Ovary (tissue), 9 donors: ENCODE measurements around the gene CNN3. TPM values are rescaled to one million over a fixed set of nuclear protein-coding genes. Genes with fewer than 3 reads are reported as not detected.

Experiments
- DNase-seq, 5 donors: peaks; one replicate each; pipeline ENCODE4 v3.0.0-alpha.2; 2019 to 2020
- H3K27ac ChIP-seq, 2 donors: fragments of 200-600 bp; one replicate each; pipeline versions ENCODE4 v1.5.1 to v1.8.0; 2019 to 2022
- H3K27me3 ChIP-seq: fragments of 200-600 bp; one replicate; pipeline ENCODE4 v1.8.0; 2022
- H3K36me3 ChIP-seq: fragments of 200-600 bp; sonication (generic); one replicate; pipeline ENCODE4 v1.5.1; 2019
- H3K4me1 ChIP-seq: one replicate; pipeline ENCODE4 v1.8.1; 2013; ENCODE audit warnings: mild to moderate bottlenecking, moderate library complexity; ENCODE audit not compliant: insufficient read depth
- H3K4me3 ChIP-seq: fragments of 200-600 bp; sonication (generic); one replicate; pipeline ENCODE4 v1.5.1; 2017
- H3K9me3 ChIP-seq, 2 donors: fragments of 200-600 bp in 1 of 2; sonication (generic) in 1 of 2; one replicate each; pipeline versions ENCODE4 v1.5.1 to v1.8.1; 2013 to 2019; ENCODE audit warnings: mild to moderate bottlenecking in 1 of 2, moderate library complexity in 1 of 2
- EP300 ChIP-seq: sonication (generic); formaldehyde crosslinking; IDR thresholded peaks from one replicate; pipeline ENCODE4 v1.6.1; 2017; ENCODE audit warnings: antibody characterized with exemption
- POLR2A ChIP-seq: fragments of 450-650 bp; IDR thresholded peaks from one replicate; pipeline ENCODE4 v1.6.1; 2017; ENCODE audit warnings: antibody characterized with exemption, mild to moderate bottlenecking, moderate library complexity
- WGBS, 3 donors: extraction: QIAGEN DNeasy Blood & Tissue Kit in 1 of 3; methylation state at CpG; one replicate each; pipeline versions ENCODE4 v1.1.5 to v1.1.7; 2013 to 2017; 5-methylcytosine and 5-hydroxymethylcytosine counted together
- intact Hi-C, 4 donors: fragments of 100-400 bp; cut with DNase I; formaldehyde crosslinking; loops; one replicate each; pipeline versions ENCODE4 v1.11.0 to v1.15.1; 2022 to 2023
- polyA plus RNA-seq, 2 donors: library from polyadenylated mRNA; stranded (reverse); fragments of 200-250 nt in 1 of 2; fragments of 350-450 nt in 1 of 2; fragmentation: Illumina TruSeq in 1 of 2; extraction: RNeasy Lipid Tissue Mini Kit (QIAGEN cat#74804) in 1 of 2; gene quantifications; one replicate each; pipeline ENCODE4 v1.2.3, GENCODE V29; 2013 to 2014
- total RNA-seq, 7 donors: library from RNA; depleted of rRNA in 2 of 7; stranded (reverse); fragments of >200 nt in 2 of 7; fragmentation: NEBNext Ultra II Directional in 3 of 7; extraction: Animal tissue kit (Norgen Biotek cat#: 25700) in 3 of 7; gene quantifications; one replicate each; pipeline versions ENCODE4 v1.1.0 to v1.2.4, GENCODE V29; 2016 to 2023
- TF ChIP-seq, protein P1 (sequence below), 3 donors: fragments of 450-650 bp in 2 of 3; fragments of 200-600 bp in 1 of 3; IDR thresholded peaks; one replicate each; pipeline versions ENCODE4 v1.5.1 to v1.8.0; 2016 to 2022; ENCODE audit warnings: antibody characterized with exemption in 3 of 3, mild to moderate bottlenecking in 1 of 3
- donor health status: DM: no; HTN: no; CAD: no; lungs with moderate emphysema.
- donor health status: DM: no; HTN: no; CAD: no.
- donor health status: Bipolar disorder and iron deficiency.
- donor health status: DM: yes; HTN: yes; CAD: no.
- donor health status: DM: no; HTN: no; CAD: no.
- donor health status: DM: yes; HTN: yes; CAD: no.

Gene CNN3
- total and polyA plus RNA-seq, 9 donors, result 145 to 374 (median 272) TPM

DNA sequence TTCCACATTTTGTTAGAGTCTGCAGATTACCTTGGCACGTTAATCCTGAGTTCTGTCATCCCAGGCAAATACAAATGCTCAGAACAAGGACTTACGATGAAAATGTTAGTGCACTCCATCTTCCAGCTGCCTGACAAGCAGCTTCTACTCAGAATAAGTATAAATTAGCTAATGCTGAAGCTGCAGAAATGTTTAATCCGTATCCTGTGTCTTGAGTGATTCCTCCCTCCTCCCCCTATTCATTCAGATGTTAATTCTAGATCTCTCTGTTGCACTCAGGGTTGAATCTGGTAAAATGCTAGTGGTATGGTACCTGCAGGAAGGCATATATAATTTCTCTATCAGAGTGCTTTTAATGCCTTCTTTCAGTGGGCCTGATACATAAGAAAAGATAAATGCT, 39.8 kb downstream of the CNN3 start:
- H3K27me3 ChIP-seq, result no peaks in the 10 kb centered on the region
- no peak overlapping the region for H3K4me3 ChIP-seq
- peaks cover 10% of the 10 kb centered on the region for H3K4me1 ChIP-seq
- 70 to 79% (median 77%) methylated on average over 3 of the region's 3 CpGs for WGBS, 3 donors
- intact Hi-C loops, result no loop called here
- no peaks in the 10 kb centered on the region for H3K9me3 ChIP-seq
- DNase-seq, result no peak
- H3K27ac ChIP-seq, result no peak overlapping the region
- H3K36me3 ChIP-seq, result no peaks in the 10 kb centered on the region
- TF ChIP-seq, protein P1, sequence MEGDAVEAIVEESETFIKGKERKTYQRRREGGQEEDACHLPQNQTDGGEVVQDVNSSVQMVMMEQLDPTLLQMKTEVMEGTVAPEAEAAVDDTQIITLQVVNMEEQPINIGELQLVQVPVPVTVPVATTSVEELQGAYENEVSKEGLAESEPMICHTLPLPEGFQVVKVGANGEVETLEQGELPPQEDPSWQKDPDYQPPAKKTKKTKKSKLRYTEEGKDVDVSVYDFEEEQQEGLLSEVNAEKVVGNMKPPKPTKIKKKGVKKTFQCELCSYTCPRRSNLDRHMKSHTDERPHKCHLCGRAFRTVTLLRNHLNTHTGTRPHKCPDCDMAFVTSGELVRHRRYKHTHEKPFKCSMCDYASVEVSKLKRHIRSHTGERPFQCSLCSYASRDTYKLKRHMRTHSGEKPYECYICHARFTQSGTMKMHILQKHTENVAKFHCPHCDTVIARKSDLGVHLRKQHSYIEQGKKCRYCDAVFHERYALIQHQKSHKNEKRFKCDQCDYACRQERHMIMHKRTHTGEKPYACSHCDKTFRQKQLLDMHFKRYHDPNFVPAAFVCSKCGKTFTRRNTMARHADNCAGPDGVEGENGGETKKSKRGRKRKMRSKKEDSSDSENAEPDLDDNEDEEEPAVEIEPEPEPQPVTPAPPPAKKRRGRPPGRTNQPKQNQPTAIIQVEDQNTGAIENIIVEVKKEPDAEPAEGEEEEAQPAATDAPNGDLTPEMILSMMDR (IDR thresholded peaks at IDR 0.05), result no peak
- TF ChIP-seq POLR2A (no peak), EP300 (no peak)

DNA sequence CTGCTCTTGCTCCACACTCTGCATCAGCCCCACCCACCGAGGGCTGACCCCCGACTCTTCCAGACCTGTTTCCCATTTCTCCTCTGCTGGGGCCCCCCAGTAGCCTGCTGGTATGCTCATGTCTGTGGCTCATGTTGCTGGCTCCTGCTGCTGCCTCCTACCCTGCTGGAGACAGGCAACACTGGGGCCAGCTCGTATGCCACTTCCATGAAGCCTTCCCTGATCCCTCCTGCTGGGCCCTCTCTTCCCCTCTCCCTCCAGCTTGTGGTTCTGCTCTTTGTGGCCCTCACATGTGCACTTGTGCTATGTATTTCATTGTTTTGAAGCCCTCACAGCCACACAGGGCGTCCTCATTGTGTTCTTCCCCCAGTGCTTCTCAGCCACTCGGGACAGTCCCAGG, 40.5 kb downstream of the CNN3 start:
- no peaks in the 10 kb centered on the region for H3K36me3 ChIP-seq
- no peaks in the 10 kb centered on the region for H3K9me3 ChIP-seq
- no peak overlapping the region for H3K4me3 ChIP-seq
- no peak overlapping the region for H3K27ac ChIP-seq
- 78 to 92% (median 81%) methylated on average over 5 of the region's 5 CpGs for WGBS, 3 donors
- intact Hi-C loops, result no loop called here
- no peaks in the 10 kb centered on the region for H3K27me3 ChIP-seq
- TF ChIP-seq, protein P1 (IDR thresholded peaks at IDR 0.05), result no peak
- TF ChIP-seq EP300, result no peak
- no peak for TF ChIP-seq POLR2A
- H3K4me1 ChIP-seq, result peaks cover 10% of the 10 kb centered on the region
- no peak for DNase-seq

DNA sequence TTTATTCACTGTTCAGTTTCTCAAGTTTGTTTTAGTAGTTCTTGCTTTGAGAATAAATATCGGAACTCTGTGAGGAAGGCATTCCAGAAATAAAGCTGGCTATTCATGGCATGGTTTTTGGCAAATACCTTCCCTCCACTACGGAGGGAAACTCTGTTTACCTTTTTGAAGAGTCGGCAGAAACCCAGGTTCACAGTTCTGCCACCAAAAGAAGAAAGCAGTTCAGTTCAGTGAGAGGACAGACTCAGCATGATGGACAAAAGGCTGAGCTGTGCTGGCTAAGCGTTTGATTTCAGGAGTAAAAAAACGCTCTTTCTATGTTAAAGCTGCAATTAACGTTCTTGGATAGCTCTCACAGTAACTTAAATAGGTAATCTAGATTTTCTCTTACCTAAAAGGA, 42.4 kb downstream of the CNN3 start:
- Histone ChIP-seq H3K4me3 (no peak overlapping the region), H3K9me3 (no peaks in the 10 kb centered on the region), H3K36me3 (no peaks in the 10 kb centered on the region), H3K27ac (peak overlapping the region in 1 of 2 donors; percentile 82), H3K27me3 (no peaks in the 10 kb centered on the region), H3K4me1 (peaks cover 10% of the 10 kb centered on the region)
- no peak for TF ChIP-seq EP300
- TF ChIP-seq, protein P1 (IDR thresholded peaks at IDR 0.05), result no peak
- no peak for TF ChIP-seq POLR2A
- WGBS, 3 donors, result 18 to 27% (median 24%) methylated on average over 6 of the region's 6 CpGs
- DNase-seq, result no peak
- intact Hi-C loops, result no loop called here

DNA sequence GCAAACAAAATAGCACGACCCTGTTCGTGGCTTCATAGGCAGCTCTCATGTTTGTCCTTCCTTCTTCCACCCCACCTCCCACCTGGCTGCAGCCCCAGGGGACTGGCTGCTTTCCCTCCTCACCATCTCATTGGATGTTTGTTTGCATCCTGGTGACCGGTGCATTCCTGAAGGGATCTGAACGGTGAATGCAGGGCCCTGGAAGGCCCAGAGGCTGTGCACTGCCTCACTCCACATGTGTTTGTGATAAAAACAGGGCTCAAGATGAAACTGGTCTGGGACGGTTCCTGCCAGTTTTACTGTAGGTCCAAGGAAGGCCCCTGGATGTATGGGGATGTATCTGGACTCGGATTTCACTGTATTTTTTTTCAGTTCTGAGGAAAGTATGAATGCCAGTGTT, 42.8 kb downstream of the CNN3 start:
- 3 to 6% (median 6%) methylated on average over 6 of the region's 6 CpGs for WGBS, 3 donors
- Histone ChIP-seq H3K9me3 (no peaks in the 10 kb centered on the region), H3K4me3 (no peak overlapping the region), H3K27me3 (no peaks in the 10 kb centered on the region), H3K4me1 (peaks cover 10% of the 10 kb centered on the region), H3K27ac (peak overlapping the region in 1 of 2 donors; percentile 82), H3K36me3 (no peaks in the 10 kb centered on the region)
- peak; percentile 47 to 70 (median 61) for DNase-seq
- intact Hi-C loops, result no loop called here
- TF ChIP-seq POLR2A (no peak), EP300 (no peak)
- TF ChIP-seq, protein P1 (IDR thresholded peaks at IDR 0.05), result no peak
